NCI-H524 (cell line): Measurements from ENCODE around the gene CAMK2N2.
A peak's percentile ranks its signal among the peaks of the same experiment; 100 is the strongest.
"Not testable (repeated sequence)": the region's sequence is repeated elsewhere in the genome, so short reads cannot be mapped to it uniquely, and the experiment has no call there.

Experiments used
- DNase-seq, 2 experiments: peaks; one replicate each; lab custom pipeline; 2025; lab: John Stamatoyannopoulos, UW

Gene CAMK2N2

GRCh38 chr3:184272269-184272668 is 10.9 kb upstream of the CAMK2N2 start:
- DNase-seq: no peak

- DNase-seq: not testable (repeated sequence)
Measured at GRCh38 chr3:184267249-184267648, 5.9 kb upstream of the CAMK2N2 start.

GRCh38 chr3:184262764-184263179 is 1.4 kb upstream of the CAMK2N2 start:
- DNase-seq: peak in 1 of 2 experiments; percentile 69

GRCh38 chr3:184261854-184262763 is 756 bp upstream of the CAMK2N2 start:
- peak; percentile 80 to 87 for DNase-seq

GRCh38 chr3:184260724-184261269 is 556 bp downstream of the CAMK2N2 start:
- no peak for DNase-seq

GRCh38 chr3:184259878-184260723 is 1.3 kb downstream of the CAMK2N2 start:
- DNase-seq: peak; percentile 44 to 54

- DNase-seq: no peak
Measured at GRCh38 chr3:184259396-184259877, 1.9 kb downstream of the CAMK2N2 start.

GRCh38 chr3:184258926-184259325 is 2.4 kb downstream of the CAMK2N2 start:
- no peak for DNase-seq

- DNase-seq: no peak
Measured at GRCh38 chr3:184257083-184257915, 4.1 kb downstream of the CAMK2N2 start.

GRCh38 chr3:184255291-184256039 is 5.9 kb downstream of the CAMK2N2 start:
- DNase-seq: peak; percentile 94 to 99

- peak; percentile 92 to 98 for DNase-seq
Measured at GRCh38 chr3:184250167-184250828, 11.1 kb downstream of the CAMK2N2 start.

- DNase-seq: peak; percentile 99 to 100
Measured at GRCh38 chr3:184249412-184250166, 11.8 kb downstream of the CAMK2N2 start, which contains the start of gene EEF1AKMT4. Gene EEF1AKMT4, plus strand, starts transcription at chr3:184249672. Its CDS starts 23 bp downstream, at chr3:184249695.

GRCh38 chr3:184248454-184249411 is 12.6 kb downstream of the CAMK2N2 start, which contains the start of gene ALG3:
Gene ALG3, minus strand, starts transcription at chr3:184248962. Its CDS starts 22 bp downstream, at chr3:184248940.
- DNase-seq: peak; percentile 81 to 92

GRCh38 chr3:184242297-184242685 is 19.1 kb downstream of the CAMK2N2 start:
- DNase-seq: no peak

- peak; percentile 46 to 76 for DNase-seq
Measured at GRCh38 chr3:184241447-184242296, 19.7 kb downstream of the CAMK2N2 start.

GRCh38 chr3:184241141-184241446 is 20.3 kb downstream of the CAMK2N2 start:
- DNase-seq: no peak
